OCI-LY7 (cell line): ENCODE measurements around the gene FBXO45.

Experiments
- EZH2phosphoT487 ChIP-seq: fragments of 200-600 bp; sonication (generic); IDR thresholded peaks from 2 replicates; pipeline ENCODE4 v1.6.1; 2018; ENCODE audit warnings: low read depth, borderline replicate concordance, mild to moderate bottlenecking, mixed run types, antibody characterized with exemption, low read length, moderate library complexity, mixed read lengths
- TF ChIP-seq, protein P1 (sequence below): fragments of 200-600 bp; sonication (generic); conservative IDR thresholded peaks from 2 replicates; pipeline ENCODE4 v1.5.1; 2014; ENCODE audit warnings: mild to moderate bottlenecking, antibody characterized with exemption, low read length, moderate library complexity, mixed read lengths

DNA sequence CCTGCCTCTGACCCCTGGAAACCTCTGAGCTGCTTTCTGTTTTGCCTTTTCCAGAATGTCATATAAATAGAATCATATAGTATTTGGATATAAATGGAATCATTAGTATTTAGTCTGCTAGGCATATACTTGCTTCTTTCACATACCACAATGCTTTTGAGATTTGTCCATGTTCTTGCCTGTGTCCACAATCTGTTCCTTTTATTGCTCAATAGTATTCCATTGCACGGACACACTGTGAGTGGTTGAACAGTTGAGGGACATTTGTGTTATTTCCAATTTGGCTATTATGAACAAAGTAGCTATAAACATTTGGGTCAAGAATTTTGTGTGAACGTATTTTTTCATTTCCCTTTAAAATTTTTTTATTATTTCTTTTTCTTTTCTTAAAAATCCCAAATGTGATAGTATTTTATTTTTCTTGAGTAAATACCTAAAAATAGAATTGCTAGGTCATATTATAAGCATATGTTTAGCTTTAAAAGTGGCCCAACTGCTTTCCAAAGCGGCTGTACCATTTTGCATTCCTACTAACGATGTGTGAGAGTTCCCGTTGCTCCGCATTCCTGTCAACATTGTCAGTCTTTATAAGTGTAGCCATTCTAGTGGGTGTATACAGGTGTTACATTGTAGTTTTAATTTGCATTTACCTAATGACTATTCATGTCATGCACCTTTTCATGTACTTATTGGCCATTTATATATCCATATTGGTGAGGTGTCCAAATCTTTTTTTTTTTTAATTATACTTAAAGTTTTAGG is 26.6 kb upstream of the FBXO45 start:
- TF ChIP-seq, protein P1, sequence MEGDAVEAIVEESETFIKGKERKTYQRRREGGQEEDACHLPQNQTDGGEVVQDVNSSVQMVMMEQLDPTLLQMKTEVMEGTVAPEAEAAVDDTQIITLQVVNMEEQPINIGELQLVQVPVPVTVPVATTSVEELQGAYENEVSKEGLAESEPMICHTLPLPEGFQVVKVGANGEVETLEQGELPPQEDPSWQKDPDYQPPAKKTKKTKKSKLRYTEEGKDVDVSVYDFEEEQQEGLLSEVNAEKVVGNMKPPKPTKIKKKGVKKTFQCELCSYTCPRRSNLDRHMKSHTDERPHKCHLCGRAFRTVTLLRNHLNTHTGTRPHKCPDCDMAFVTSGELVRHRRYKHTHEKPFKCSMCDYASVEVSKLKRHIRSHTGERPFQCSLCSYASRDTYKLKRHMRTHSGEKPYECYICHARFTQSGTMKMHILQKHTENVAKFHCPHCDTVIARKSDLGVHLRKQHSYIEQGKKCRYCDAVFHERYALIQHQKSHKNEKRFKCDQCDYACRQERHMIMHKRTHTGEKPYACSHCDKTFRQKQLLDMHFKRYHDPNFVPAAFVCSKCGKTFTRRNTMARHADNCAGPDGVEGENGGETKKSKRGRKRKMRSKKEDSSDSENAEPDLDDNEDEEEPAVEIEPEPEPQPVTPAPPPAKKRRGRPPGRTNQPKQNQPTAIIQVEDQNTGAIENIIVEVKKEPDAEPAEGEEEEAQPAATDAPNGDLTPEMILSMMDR: no peak
- TF ChIP-seq EZH2phosphoT487: no peak
